HCT116 (cell line): ENCODE data around the gene HELLS. TPM values are rescaled to one million over a fixed set of nuclear protein-coding genes. Genes with fewer than 3 reads are reported as not detected.

Experiments used
- ATAC-seq: fragments of 200-7000 bp; cut with Tn5 transposase; 2 replicates; pipeline ENCODE4 v1.9.1; 2020; ENCODE audit warnings: mild to moderate bottlenecking, moderate library complexity
- BruUV-seq: library from RNA; stranded (reverse); fragments of 400-500 nt; replicated peaks from 2 replicates; lab custom pipeline; 2021; lab: Mats Ljungman, UMichigan
- CTCF ChIA-PET: fragments of 300-600 bp; sonication (Branson Sonifier 250); formaldehyde crosslinking; loops from one replicate; lab custom pipeline; 2021; ENCODE audit warnings: antibody characterized with exemption; lab: Charles Lee
- POLR2A ChIA-PET: fragments of 300-600, 350-600 bp; sonication (Branson Sonifier 250); formaldehyde crosslinking; loops from one replicate; lab custom pipeline; 2021; ENCODE audit warnings: antibody characterized with exemption; lab: Charles Lee
- RAD21 ChIA-PET, 2 experiments: fragments of 300-600 bp; sonication (Branson Sonifier 250); formaldehyde crosslinking; loops; one replicate each; lab custom pipeline; 2023; ENCODE audit warnings: low total read pairs in 2 of 2; ENCODE audit not compliant: uncharacterized antibody in 2 of 2, unreplicated experiment in 2 of 2, low non-redundant PET in 1 of 2; lab: Charles Lee
- DNase-seq: peaks from one replicate; pipeline ENCODE4 v3.0.0-alpha.2; 2010; ENCODE audit warnings: low read depth, low spot score
- H2AFZ ChIP-seq: fragments of 200-600 bp; shearing (Covaris generic), sonication (generic); 2 replicates; pipeline ENCODE4 v1.6.1; 2017; ENCODE audit warnings: low read depth, mixed run types, mixed read lengths, antibody characterized with exemption, low read length; ENCODE audit not compliant: poor library complexity, severe bottlenecking
- H3K27ac ChIP-seq: 2 replicates; pipeline ENCODE4 v1.5.1; 2012; ENCODE audit warnings: low read depth, low read length
- H3K27me3 ChIP-seq: fragments of 200-600 bp; sonication (generic); 2 replicates; pipeline ENCODE4 v1.6.1; 2016; ENCODE audit warnings: mixed run types, low read length, mixed read lengths; ENCODE audit not compliant: insufficient read depth
- H3K36me3 ChIP-seq, 2 experiments: fragments of 200-500 bp in 1 of 2; fragments of 200-600 bp in 1 of 2; sonication (Bioruptor generic) in 1 of 2; sonication (generic) in 1 of 2; 2 replicates each; pipeline versions ENCODE4 v1.5.1 to v1.6.1; 2014 to 2016; ENCODE audit warnings: low read length in 2 of 2, inconsistent platforms in 1 of 2, mixed read lengths in 1 of 2, mixed run types in 1 of 2; ENCODE audit not compliant: insufficient read depth in 2 of 2, control insufficient read depth in 1 of 2
- H3K4me1 ChIP-seq, 2 experiments: fragments of 200-600 bp in 1 of 2; sonication (generic) in 1 of 2; 2 replicates each; pipeline versions ENCODE4 v1.5.1 to v1.6.1; 2012 to 2017; ENCODE audit warnings: low read length in 2 of 2, inconsistent platforms in 1 of 2, mild to moderate bottlenecking in 1 of 2, mixed read lengths in 1 of 2, mixed run types in 1 of 2, moderate library complexity in 1 of 2; ENCODE audit not compliant: insufficient read depth in 2 of 2, control insufficient read depth in 1 of 2
- H3K4me2 ChIP-seq: fragments of 200-600 bp; sonication (generic); 2 replicates; pipeline ENCODE4 v1.6.1; 2017; ENCODE audit warnings: mixed run types, low read length, mixed read lengths
- H3K4me3 ChIP-seq, 2 experiments: fragments of 200-600 bp in 1 of 2; sonication (generic) in 1 of 2; replicated peaks in 1 of 2; 2 replicates each; pipeline ENCODE4 v1.5.1; 2011 to 2016; ENCODE audit warnings: low read length in 2 of 2, control low read depth in 1 of 2, low read depth in 1 of 2, mild to moderate bottlenecking in 1 of 2, mixed read lengths in 1 of 2, mixed run types in 1 of 2
- H3K79me2 ChIP-seq: fragments of 200-600 bp; sonication (generic); 2 replicates; pipeline ENCODE4 v1.6.1; 2017; ENCODE audit warnings: mild to moderate bottlenecking, mixed run types, low read length, moderate library complexity, mixed read lengths; ENCODE audit not compliant: insufficient read depth
- H3K9ac ChIP-seq: fragments of 200-600 bp; sonication (generic); 2 replicates; pipeline ENCODE4 v1.6.1; 2016; ENCODE audit warnings: low read length, mixed read lengths
- H3K9me2 ChIP-seq: fragments of 200-600 bp; sonication (generic), shearing (Covaris generic); 2 replicates; pipeline ENCODE4 v1.6.1; 2017; ENCODE audit warnings: mixed run types, mild to moderate bottlenecking, moderate library complexity; ENCODE audit not compliant: insufficient read depth
- H3K9me3 ChIP-seq, 2 experiments: fragments of 200-500 bp in 1 of 2; fragments of 200-600 bp in 1 of 2; sonication (Bioruptor generic) in 1 of 2; sonication (generic) in 1 of 2; 2 replicates each; pipeline ENCODE4 v1.6.1; 2014 to 2017; ENCODE audit warnings: low read length in 2 of 2, mixed read lengths in 2 of 2, inconsistent platforms in 1 of 2, low read depth in 1 of 2, mild to moderate bottlenecking in 1 of 2, mixed run types in 1 of 2, moderate library complexity in 1 of 2; ENCODE audit not compliant: control insufficient read depth in 1 of 2, insufficient read depth in 1 of 2
- H4K20me1 ChIP-seq: fragments of 200-600 bp; sonication (generic), shearing (Covaris generic); 2 replicates; pipeline ENCODE4 v1.6.1; 2017; ENCODE audit warnings: mixed run types, mild to moderate bottlenecking, moderate library complexity; ENCODE audit not compliant: insufficient read depth
- CBX3 ChIP-seq: IDR thresholded peaks from 2 replicates; pipeline ENCODE4 v1.6.1; 2012; ENCODE audit warnings: low read depth
- CEBPB ChIP-seq: IDR thresholded peaks from 2 replicates; pipeline ENCODE4 v1.6.1; 2012; ENCODE audit warnings: low read depth
- ELF1 ChIP-seq: IDR thresholded peaks from 2 replicates; pipeline ENCODE4 v1.6.1; 2012; ENCODE audit warnings: low read depth, borderline replicate concordance
- EZH2 ChIP-seq: fragments of 200-600 bp; sonication (generic); IDR thresholded peaks from 2 replicates; pipeline ENCODE4 v1.6.1; 2017; ENCODE audit warnings: antibody characterized with exemption, mixed run types
- EZH2phosphoT487 ChIP-seq: fragments of 200-600 bp; IDR thresholded peaks from 2 replicates; pipeline ENCODE4 v1.6.1; 2018; ENCODE audit warnings: antibody characterized with exemption, borderline replicate concordance
- FOSL1 ChIP-seq: IDR thresholded peaks from 2 replicates; pipeline ENCODE4 v1.6.1; 2012; ENCODE audit warnings: low read depth
- JUND ChIP-seq: IDR thresholded peaks from 2 replicates; pipeline ENCODE4 v1.6.1; 2012
- POLR2A ChIP-seq: IDR thresholded peaks from 2 replicates; pipeline ENCODE4 v1.7.0; 2011; ENCODE audit warnings: borderline replicate concordance; ENCODE audit not compliant: insufficient read depth, insufficient read length; ENCODE audit errors: extremely low read depth
- POLR2AphosphoS5 ChIP-seq: IDR thresholded peaks from 2 replicates; pipeline ENCODE4 v1.6.1; 2011; ENCODE audit warnings: mild to moderate bottlenecking, low read depth, low read length, moderate library complexity
- RAD21 ChIP-seq: IDR thresholded peaks from 2 replicates; pipeline ENCODE4 v1.6.1; 2012; ENCODE audit warnings: low read depth, mild to moderate bottlenecking
- REST ChIP-seq: IDR thresholded peaks from 2 replicates; pipeline ENCODE4 v1.6.1; 2012; ENCODE audit warnings: low read depth
- SIN3A ChIP-seq: IDR thresholded peaks from 2 replicates; pipeline ENCODE4 v1.6.1; 2012; ENCODE audit warnings: low read depth
- SP1 ChIP-seq: IDR thresholded peaks from 2 replicates; pipeline ENCODE4 v1.6.1; 2012; ENCODE audit warnings: low read depth
- TCF7L2 ChIP-seq: IDR thresholded peaks from 2 replicates; pipeline ENCODE4 v1.7.0; 2011; ENCODE audit warnings: borderline replicate concordance, inconsistent platforms; ENCODE audit not compliant: insufficient read depth, insufficient read length; ENCODE audit errors: extremely low read depth
- YY1 ChIP-seq: IDR thresholded peaks from 2 replicates; pipeline ENCODE4 v1.6.1; 2011; ENCODE audit warnings: low read length, low read depth, moderate library complexity, mild to moderate bottlenecking; ENCODE audit not compliant: insufficient replicate concordance; ENCODE audit errors: extremely low read depth
- intact Hi-C: fragments of 100-400 bp; cut with micrococcal nuclease; formaldehyde crosslinking; loops from 2 replicates; pipeline ENCODE4 v1.10.0; 2022
- total RNA-seq: library from RNA; stranded (reverse); gene quantifications from one replicate; pipeline ENCODE4 v1.2.1, GENCODE V29; 2021; ENCODE audit not compliant: unreplicated experiment
- TF ChIP-seq, protein P1 (sequence below): IDR thresholded peaks from 2 replicates; pipeline ENCODE4 v1.6.1; 2012
- TF ChIP-seq, protein P2 (sequence below): IDR thresholded peaks from 2 replicates; pipeline ENCODE4 v1.6.1; 2012

The HELLS gene
- total RNA-seq, 1 experiment from 2014 or later, result 134 TPM

DNA sequence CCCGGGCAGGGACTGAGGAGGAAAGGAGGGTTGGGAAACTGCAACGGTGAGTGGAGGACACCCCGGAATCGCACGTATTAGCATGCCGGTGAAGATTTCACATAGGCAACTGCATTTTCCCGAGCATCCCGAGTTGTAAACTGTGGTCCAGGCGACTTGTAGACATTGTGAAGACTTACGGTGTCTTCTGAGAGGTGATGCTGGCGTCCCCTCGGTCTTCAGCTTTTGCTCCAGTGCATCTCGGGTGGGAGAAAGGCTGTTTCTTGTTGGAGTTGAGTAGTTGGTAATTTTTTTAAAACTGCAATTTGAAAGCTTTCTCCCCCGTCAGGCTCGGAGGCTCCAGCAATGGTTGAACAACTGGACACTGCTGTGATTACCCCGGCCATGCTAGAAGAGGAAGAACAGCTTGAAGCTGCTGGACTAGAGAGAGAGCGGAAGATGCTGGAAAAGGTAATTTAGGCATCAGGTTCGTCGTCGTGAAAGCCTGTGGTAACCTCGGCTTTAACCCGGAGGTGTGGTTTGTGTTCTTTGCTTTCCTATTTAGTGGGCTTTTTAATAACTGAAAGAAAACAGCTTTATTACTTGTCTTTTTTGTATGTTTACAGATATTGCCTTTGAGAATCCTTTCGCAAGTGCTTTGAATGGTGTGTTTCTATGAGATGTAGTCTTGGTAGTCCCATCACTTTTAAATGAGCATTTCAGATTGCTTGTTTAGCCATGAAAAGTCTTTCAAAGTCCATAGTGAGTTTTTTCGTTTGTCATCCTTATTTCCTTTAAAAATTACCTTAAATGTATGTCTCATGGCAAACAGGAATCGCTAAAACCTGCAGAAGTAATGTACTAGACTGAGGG, 687 bp downstream of the HELLS start:
- DNase-seq (no peak), ATAC-seq (no peak; the same call in none of the 2 replicates)
- POLR2A ChIA-PET, result no interaction called here
- Histone ChIP-seq H4K20me1 (peaks cover 7% of the 10 kb centered on the region; the same call in 1 of the 2 replicates), H3K36me3 (peaks cover 7 to 10% of the 10 kb centered on the region in 2 experiments; a peak in 2 of 4 replicates), H3K4me1 (peaks cover 12 to 26% of the 10 kb centered on the region in 2 experiments), H3K27ac (peak overlapping the region; percentile 78), H3K9me3 (no peaks in the 10 kb centered on the region), H3K9me2 (no peaks in the 10 kb centered on the region), H3K4me2 (peak overlapping the region; percentile 89), H3K9ac (peak overlapping the region; percentile 97), H3K4me3 (peak overlapping the region; percentile 94 to 97), H3K27me3 (no peaks in the 10 kb centered on the region), H3K79me2 (peaks cover 56% of the 10 kb centered on the region), H2AFZ (no peak overlapping the region)
- RAD21 ChIA-PET, result no interaction called here
- BruUV-seq, result TSS peak; percentile 72
- intact Hi-C loops, result no loop called here
- no peak for TF ChIP-seq ELF1
- TF ChIP-seq REST, result no peak
- no peak for TF ChIP-seq FOSL1
- TF ChIP-seq SP1, result no peak
- no peak for TF ChIP-seq EZH2
- no peak for TF ChIP-seq YY1
- no peak for TF ChIP-seq SIN3A
- TF ChIP-seq POLR2A, result no peak
- TF ChIP-seq, protein P1, sequence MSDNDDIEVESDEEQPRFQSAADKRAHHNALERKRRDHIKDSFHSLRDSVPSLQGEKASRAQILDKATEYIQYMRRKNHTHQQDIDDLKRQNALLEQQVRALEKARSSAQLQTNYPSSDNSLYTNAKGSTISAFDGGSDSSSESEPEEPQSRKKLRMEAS, result no peak
- no peak for TF ChIP-seq JUND
- TF ChIP-seq, protein P2, sequence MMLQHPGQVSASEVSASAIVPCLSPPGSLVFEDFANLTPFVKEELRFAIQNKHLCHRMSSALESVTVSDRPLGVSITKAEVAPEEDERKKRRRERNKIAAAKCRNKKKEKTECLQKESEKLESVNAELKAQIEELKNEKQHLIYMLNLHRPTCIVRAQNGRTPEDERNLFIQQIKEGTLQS, result no peak
- TF ChIP-seq CBX3, result no peak
- no peak for TF ChIP-seq EZH2phosphoT487
- no peak for TF ChIP-seq POLR2AphosphoS5
- TF ChIP-seq CEBPB, result no peak
- no peak for TF ChIP-seq RAD21
- no peak for TF ChIP-seq TCF7L2
- CTCF ChIA-PET, result no interaction called here
